Measurements from ENCODE around the gene PDP2. TPM values are rescaled to one million over a fixed set of nuclear protein-coding genes. Genes with fewer than 3 reads are reported as not detected.

The PDP2 gene
- total RNA-seq, 1 experiment from 2014 or later, result 28.4 TPM

GRCh38 chr16:66891797-66892196 is 11.5 kb downstream of the PDP2 start:
- no peak for TF ChIP-seq OVOL2 (CRISPR knock-in tag; IDR thresholded peaks at IDR 0.05; ENCODE audit: borderline replicate concordance)
- TF ChIP-seq NFYB (CRISPR knock-in tag; conservative IDR thresholded peaks at IDR 0.05; ENCODE audit: low read depth), result no peak
- TF ChIP-seq RELA (CRISPR knock-in tag; IDR thresholded peaks at IDR 0.05; ENCODE audit: borderline replicate concordance), result no peak
- no peak for TF ChIP-seq ZNF232 (CRISPR knock-in tag; IDR thresholded peaks at IDR 0.05)
- TF ChIP-seq USF2 (CRISPR knock-in tag; IDR thresholded peaks at IDR 0.05), result no peak
- no peak for TF ChIP-seq TEAD1 (CRISPR knock-in tag; IDR thresholded peaks at IDR 0.05)
- TF ChIP-seq NFE2L1 (CRISPR knock-in tag; IDR thresholded peaks at IDR 0.05), result no peak
- no peak for TF ChIP-seq GTF2I (CRISPR knock-in tag; conservative IDR thresholded peaks at IDR 0.05)
- TF ChIP-seq PRRX2 (CRISPR knock-in tag; IDR thresholded peaks at IDR 0.05), result no peak
- TF ChIP-seq MLX (CRISPR knock-in tag; IDR thresholded peaks at IDR 0.05), result no peak
- TF ChIP-seq CDX4 (CRISPR knock-in tag; IDR thresholded peaks at IDR 0.05; ENCODE audit: borderline replicate concordance), result no peak
- TF ChIP-seq SP1 (CRISPR knock-in tag; conservative IDR thresholded peaks at IDR 0.05), result no peak
- no peak for TF ChIP-seq ATF6 (CRISPR knock-in tag; IDR thresholded peaks at IDR 0.05)
- TF ChIP-seq ZNF121 (CRISPR knock-in tag; IDR thresholded peaks at IDR 0.05), result no peak
- TF ChIP-seq ESRRA (CRISPR knock-in tag; IDR thresholded peaks at IDR 0.05; ENCODE audit: borderline replicate concordance), result no peak
- no peak for TF ChIP-seq ATF2 (CRISPR knock-in tag; IDR thresholded peaks at IDR 0.05; ENCODE audit: borderline replicate concordance, low read depth)
- TF ChIP-seq RORB (CRISPR knock-in tag; IDR thresholded peaks at IDR 0.05), result no peak
- no peak for TF ChIP-seq ARID4B (CRISPR knock-in tag; IDR thresholded peaks at IDR 0.05; ENCODE audit: borderline replicate concordance)
- ChIA-PET POLR2A (no interaction called here), CTCF (interaction anchor here (1.0 to 11.5 kb wide), 7 partner anchors 12 to 69 kb away, joined by 4 to 175 read pairs (median 6); partner anchors contain the start of genes CES3, NAE1 and RRAD)
- no peak overlapping the region for H3K27ac Mint-ChIP-seq
- no peak overlapping the region for H3K4me3 Mint-ChIP-seq
- H3K36me3 Mint-ChIP-seq, result peaks cover 2% of the 10 kb centered on the region; the same call in 1 of the 2 replicates
- no peak for DNase-seq (ENCODE audit: low spot score)
- H3K4me1 Mint-ChIP-seq, result peaks cover 7% of the 10 kb centered on the region
- ATAC-seq, result no peak
- H3K9me3 Mint-ChIP-seq, result no peaks in the 10 kb centered on the region
- H3K27me3 Mint-ChIP-seq (ENCODE audit: low read depth), result no peaks in the 10 kb centered on the region

All from WTC11 (cell line).